ENCODE data around the gene DNAAF6.
A peak's percentile ranks its signal among the peaks of the same experiment; 100 is the strongest.

- peak; percentile 49 to 52 for TF ChIP-seq CTCF (conservative IDR thresholded peaks at IDR 0.05; ENCODE audit: low read depth in 2 of 2)
- no peak for TF ChIP-seq EZH2 (IDR thresholded peaks at IDR 0.05; ENCODE audit: low read depth, unreplicated experiment)
- TF ChIP-seq CREB1 (CRISPR knock-in tag; IDR thresholded peaks at IDR 0.05; ENCODE audit: low read depth), result no peak
- TF ChIP-seq REST (IDR thresholded peaks at IDR 0.05; ENCODE audit: unreplicated experiment), result no peak
- no peak for TF ChIP-seq POLR2AphosphoS5 (IDR thresholded peaks at IDR 0.05; ENCODE audit: low read depth)
- TF ChIP-seq ETS1 (IDR thresholded peaks at IDR 0.05), result no peak
- TF ChIP-seq ZNF331 (CRISPR knock-in tag; IDR thresholded peaks at IDR 0.05; ENCODE audit: low read depth), result no peak
These were observed 66.1 kb downstream of the DNAAF6 start for GRCh38 chrX:107272431-107272921.
